ENCODE results near the gene RERGL. TPM values are rescaled to one million over a fixed set of nuclear protein-coding genes. Genes with fewer than 3 reads are reported as not detected.

Gene RERGL, protein sequence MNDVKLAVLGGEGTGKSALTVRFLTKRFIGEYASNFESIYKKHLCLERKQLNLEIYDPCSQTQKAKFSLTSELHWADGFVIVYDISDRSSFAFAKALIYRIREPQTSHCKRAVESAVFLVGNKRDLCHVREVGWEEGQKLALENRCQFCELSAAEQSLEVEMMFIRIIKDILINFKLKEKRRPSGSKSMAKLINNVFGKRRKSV
- not detected in 2 replicates for total RNA-seq
- long read RNA-seq = 0 reads

DNA sequence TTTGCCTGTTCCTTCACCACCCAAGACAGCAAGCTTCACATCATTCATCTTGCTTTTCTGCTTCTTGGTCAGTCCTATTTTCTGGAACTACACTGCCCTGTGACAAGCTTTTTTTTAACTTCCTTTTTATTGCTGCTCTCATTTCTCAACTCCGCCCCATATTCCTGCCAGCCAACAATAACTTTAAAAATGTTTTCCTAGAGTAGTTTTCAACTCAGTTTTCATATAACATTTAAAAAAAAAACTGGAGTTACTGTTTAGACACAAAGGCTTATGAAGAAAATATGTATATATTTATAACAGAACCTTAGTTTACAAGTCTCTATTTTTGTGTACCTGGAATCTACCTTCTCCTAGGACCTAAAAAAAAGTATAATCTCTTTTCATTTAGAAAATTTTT lies at the start of gene RERGL:
Gene RERGL (minus strand): TSS at position 101 of the 400 bp plus-strand sequence. CDS start 53 bp downstream, at position 48.
- Mint-ChIP-seq H3K27ac (no peak within 1 kb of the TSS), H3K4me1 (ENCODE audit: low read depth) (no peaks in the 10 kb centered on the region), H3K36me3 (ENCODE audit: insufficient read depth) (no peaks in the 10 kb centered on the region), H3K9me3 (ENCODE audit: low read depth) (peaks cover 11% of the 10 kb centered on the region), H3K27me3 (no peaks in the 10 kb centered on the region), H3K4me3 (ENCODE audit: low read depth) (no peak within 1 kb of the TSS)
- TF ChIP-seq, protein P1, sequence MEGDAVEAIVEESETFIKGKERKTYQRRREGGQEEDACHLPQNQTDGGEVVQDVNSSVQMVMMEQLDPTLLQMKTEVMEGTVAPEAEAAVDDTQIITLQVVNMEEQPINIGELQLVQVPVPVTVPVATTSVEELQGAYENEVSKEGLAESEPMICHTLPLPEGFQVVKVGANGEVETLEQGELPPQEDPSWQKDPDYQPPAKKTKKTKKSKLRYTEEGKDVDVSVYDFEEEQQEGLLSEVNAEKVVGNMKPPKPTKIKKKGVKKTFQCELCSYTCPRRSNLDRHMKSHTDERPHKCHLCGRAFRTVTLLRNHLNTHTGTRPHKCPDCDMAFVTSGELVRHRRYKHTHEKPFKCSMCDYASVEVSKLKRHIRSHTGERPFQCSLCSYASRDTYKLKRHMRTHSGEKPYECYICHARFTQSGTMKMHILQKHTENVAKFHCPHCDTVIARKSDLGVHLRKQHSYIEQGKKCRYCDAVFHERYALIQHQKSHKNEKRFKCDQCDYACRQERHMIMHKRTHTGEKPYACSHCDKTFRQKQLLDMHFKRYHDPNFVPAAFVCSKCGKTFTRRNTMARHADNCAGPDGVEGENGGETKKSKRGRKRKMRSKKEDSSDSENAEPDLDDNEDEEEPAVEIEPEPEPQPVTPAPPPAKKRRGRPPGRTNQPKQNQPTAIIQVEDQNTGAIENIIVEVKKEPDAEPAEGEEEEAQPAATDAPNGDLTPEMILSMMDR (IDR thresholded peaks at IDR 0.05; ENCODE audit: unreplicated experiment) = no peak
- DNase-seq (ENCODE audit: low spot score, unreplicated experiment) = no peak

DNA sequence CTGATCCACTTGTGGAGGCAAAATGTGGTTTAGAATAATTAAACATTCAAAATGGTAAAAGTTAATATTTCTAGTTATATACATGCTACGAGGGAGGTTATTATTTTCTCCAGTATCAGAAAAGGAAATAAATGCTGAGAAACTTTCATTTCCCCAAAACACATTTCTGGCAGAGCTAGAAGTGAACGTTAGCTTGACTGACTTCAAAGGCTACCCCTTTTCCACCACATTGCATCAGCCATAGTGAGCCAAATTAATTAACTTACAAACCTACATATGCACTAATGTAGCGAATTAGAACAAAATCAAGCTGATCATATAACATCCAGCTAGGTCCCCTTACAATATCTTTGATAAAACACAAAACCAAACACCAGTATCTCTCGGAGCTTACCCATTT lies 49.3 kb upstream of the RERGL start:
- Mint-ChIP-seq H3K4me3 (ENCODE audit: low read depth) (no peak overlapping the region), H3K27ac (no peak overlapping the region), H3K4me1 (ENCODE audit: low read depth) (peaks cover 19% of the 10 kb centered on the region), H3K36me3 (ENCODE audit: insufficient read depth) (no peaks in the 10 kb centered on the region), H3K27me3 (no peaks in the 10 kb centered on the region), H3K9me3 (ENCODE audit: low read depth) (no peaks in the 10 kb centered on the region)
- TF ChIP-seq, protein P1 (IDR thresholded peaks at IDR 0.05; ENCODE audit: unreplicated experiment) = no peak
- no peak for DNase-seq (ENCODE audit: low spot score, unreplicated experiment)

DNA sequence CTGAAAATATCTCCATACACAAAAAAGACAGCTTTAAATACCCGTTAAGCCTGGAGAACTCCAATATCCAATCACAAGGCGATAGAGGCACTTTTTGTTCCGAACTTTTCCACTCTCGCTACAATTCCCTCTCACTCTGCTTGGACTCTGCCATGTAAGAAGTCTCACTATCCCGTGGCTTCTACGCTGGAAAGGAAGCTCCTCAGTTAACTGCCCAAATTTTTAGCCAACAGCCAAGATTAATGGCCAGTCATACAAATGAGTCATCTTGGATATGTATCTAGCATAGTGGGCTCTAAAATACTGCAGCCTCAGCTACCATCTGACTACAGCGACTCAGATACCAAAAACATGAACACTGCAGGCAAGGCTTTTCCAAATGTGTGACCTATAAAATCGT lies 45.5 kb upstream of the RERGL start:
- TF ChIP-seq, protein P1 (IDR thresholded peaks at IDR 0.05; ENCODE audit: unreplicated experiment) = no peak
- no peaks in the 10 kb centered on the region for H3K9me3 Mint-ChIP-seq (ENCODE audit: low read depth)
- DNase-seq (ENCODE audit: low spot score, unreplicated experiment) = no peak
- H3K36me3 Mint-ChIP-seq (ENCODE audit: insufficient read depth) = no peaks in the 10 kb centered on the region
- H3K4me3 Mint-ChIP-seq (ENCODE audit: low read depth) = no peak overlapping the region
- no peaks in the 10 kb centered on the region for H3K27me3 Mint-ChIP-seq
- H3K4me1 Mint-ChIP-seq (ENCODE audit: low read depth) = no peaks in the 10 kb centered on the region
- no peak overlapping the region for H3K27ac Mint-ChIP-seq

DNA sequence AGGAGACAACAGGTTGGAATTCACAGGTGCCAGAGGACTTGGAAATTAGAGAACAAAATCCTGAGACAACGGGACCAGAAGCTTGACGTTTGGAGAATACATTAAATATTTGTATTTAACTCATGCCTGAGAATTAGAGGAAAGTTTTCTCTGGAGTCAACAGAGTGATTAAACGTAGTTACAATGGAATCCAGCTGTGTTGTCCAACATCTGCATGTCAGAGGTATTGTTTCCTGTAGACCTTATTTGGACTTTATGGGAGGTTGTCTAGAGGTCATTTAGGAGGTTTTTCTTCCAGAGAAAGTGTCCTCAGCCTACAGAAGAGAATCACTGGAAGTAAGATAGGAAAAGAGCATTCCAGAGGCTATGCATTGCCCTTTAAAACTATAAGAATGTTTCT lies 45.1 kb upstream of the RERGL start:
- TF ChIP-seq, protein P1 (IDR thresholded peaks at IDR 0.05; ENCODE audit: unreplicated experiment) = no peak
- Mint-ChIP-seq H3K36me3 (ENCODE audit: insufficient read depth) (no peaks in the 10 kb centered on the region), H3K4me1 (ENCODE audit: low read depth) (no peaks in the 10 kb centered on the region), H3K27ac (no peak overlapping the region), H3K9me3 (ENCODE audit: low read depth) (no peaks in the 10 kb centered on the region), H3K4me3 (ENCODE audit: low read depth) (no peak overlapping the region), H3K27me3 (no peaks in the 10 kb centered on the region)
- DNase-seq (ENCODE audit: low spot score, unreplicated experiment) = no peak

DNA sequence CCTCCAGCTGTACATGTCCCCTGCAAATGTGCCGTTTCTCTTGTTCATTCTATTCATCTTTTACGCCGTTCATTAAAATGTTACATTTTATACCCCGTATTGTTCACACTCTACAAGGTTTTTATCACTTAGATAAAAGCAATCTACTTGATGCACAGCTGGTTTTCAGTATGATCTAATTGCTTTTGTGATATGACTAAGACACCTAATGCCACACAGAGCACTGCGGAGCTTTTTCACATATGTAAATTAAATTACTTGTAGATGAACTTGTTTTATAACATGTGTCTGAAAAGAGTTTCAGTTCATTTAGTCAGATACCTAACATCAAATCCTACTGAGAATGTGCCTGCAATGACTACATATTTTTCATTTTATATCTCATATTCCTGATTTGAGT lies 40.9 kb upstream of the RERGL start:
- Mint-ChIP-seq H3K36me3 (ENCODE audit: insufficient read depth) (peaks cover 9% of the 10 kb centered on the region), H3K27me3 (no peaks in the 10 kb centered on the region), H3K9me3 (ENCODE audit: low read depth) (peaks cover 15% of the 10 kb centered on the region), H3K27ac (no peak overlapping the region), H3K4me3 (ENCODE audit: low read depth) (no peak overlapping the region), H3K4me1 (ENCODE audit: low read depth) (no peaks in the 10 kb centered on the region)
- no peak for DNase-seq (ENCODE audit: low spot score, unreplicated experiment)
- TF ChIP-seq, protein P1 (IDR thresholded peaks at IDR 0.05; ENCODE audit: unreplicated experiment) = no peak

Data from progenitor cell of endocrine pancreas (in vitro differentiated cells).